ENCODE results near the gene APOL2. TPM values are rescaled to one million over a fixed set of nuclear protein-coding genes. Genes with fewer than 3 reads are reported as not detected.

Gene APOL2
- total and polyA plus RNA-seq, 10 of the 15 experiments (the other 5 are each of a cell fraction or from before 2014, with no cell fraction given), result 4.4 to 39.9 (median 25.0) TPM

- TF ChIP-seq ZNF384 (IDR thresholded peaks at IDR 0.05; ENCODE audit: borderline replicate concordance, low read depth, low read length), result no peak
- no peak for TF ChIP-seq CEBPB (IDR thresholded peaks at IDR 0.05; ENCODE audit: borderline replicate concordance in 1 of 2, low read depth in 2 of 2, low read length in 2 of 2)
- TF ChIP-seq YY1 (IDR thresholded peaks at IDR 0.05; ENCODE audit: low read depth, low read length), result peak; percentile 48; the same call in 1 of the 2 replicates
- TF ChIP-seq MXI1 (IDR thresholded peaks at IDR 0.05; ENCODE audit: low read depth, low read length), result no peak
- no peak for TF ChIP-seq ZNF207 (IDR thresholded peaks at IDR 0.05; ENCODE audit: borderline replicate concordance)
- TF ChIP-seq EGR1 (IDR thresholded peaks at IDR 0.05; ENCODE audit: borderline replicate concordance in 1 of 2, low read depth in 2 of 2, low read length in 2 of 2), result no peak
- no peak for TF ChIP-seq E4F1 (IDR thresholded peaks at IDR 0.05; ENCODE audit: borderline replicate concordance, partially characterized antibody)
- TF ChIP-seq CREM (IDR thresholded peaks at IDR 0.05; ENCODE audit: low read depth), result no peak
- no peak for TF ChIP-seq ZBED1 (IDR thresholded peaks at IDR 0.05; ENCODE audit: borderline replicate concordance)
- TF ChIP-seq RAD21 (IDR thresholded peaks at IDR 0.05; ENCODE audit: insufficient read depth, low read depth, low read length), result peak; percentile 67
Observed at GRCh38 chr22:36221799-36222751, 17.3 kb downstream of the APOL2 start (continued).
